Stromal cell of bone marrow (primary cell): ENCODE data around the gene ZNF296.

ENCODE experiments used
- DNase-seq: peaks from one replicate; pipeline ENCODE4 v3.0.0-alpha.2; 2012; ENCODE audit warnings: low read depth

The ZNF296 gene

GRCh38 chr19:45103156-45103507, 26.9 kb upstream of the ZNF296 start:
- no peak for DNase-seq

- DNase-seq = no peak
These were observed 26.2 kb upstream of the ZNF296 start for GRCh38 chr19:45102481-45102880.

- DNase-seq = no peak
These were observed 25.5 kb upstream of the ZNF296 start for GRCh38 chr19:45101806-45102205.

GRCh38 chr19:45100846-45101252, 24.6 kb upstream of the ZNF296 start:
- no peak for DNase-seq

- DNase-seq = no peak
These were observed 23.9 kb upstream of the ZNF296 start for GRCh38 chr19:45100201-45100600.

GRCh38 chr19:45099467-45100191, 23.4 kb upstream of the ZNF296 start:
- no peak for DNase-seq

GRCh38 chr19:45098521-45099466, 22.5 kb upstream of the ZNF296 start:
- no peak for DNase-seq

- DNase-seq = peak; percentile 94
These were observed 21.7 kb upstream of the ZNF296 start for GRCh38 chr19:45097776-45098520.

- DNase-seq = no peak
These were observed 21.1 kb upstream of the ZNF296 start for GRCh38 chr19:45097450-45097775.

- no peak for DNase-seq
These were observed 20.4 kb upstream of the ZNF296 start for GRCh38 chr19:45096700-45097099.

- DNase-seq = no peak
These were observed 19.5 kb upstream of the ZNF296 start for GRCh38 chr19:45095496-45096413.

GRCh38 chr19:45094707-45095106, 18.4 kb upstream of the ZNF296 start:
- no peak for DNase-seq

- DNase-seq = no peak
These were observed 17.9 kb upstream of the ZNF296 start for GRCh38 chr19:45094137-45094536.

GRCh38 chr19:45092747-45093678, 16.7 kb upstream of the ZNF296 start, which contains the start of gene PPP1R37:
PPP1R37 (plus strand) TSS chr19:45093179; CDS start chr19:45093326, 147 bp downstream.
- peak; percentile 94 for DNase-seq

GRCh38 chr19:45091031-45091923, 15.0 kb upstream of the ZNF296 start:
- DNase-seq = peak; percentile 97

- DNase-seq = no peak
These were observed 14.3 kb upstream of the ZNF296 start for GRCh38 chr19:45090606-45091005.

- DNase-seq = no peak
These were observed 13.8 kb upstream of the ZNF296 start for GRCh38 chr19:45090034-45090433.

GRCh38 chr19:45087531-45087930, 11.3 kb upstream of the ZNF296 start:
- DNase-seq = no peak

- no peak for DNase-seq
These were observed 10.2 kb upstream of the ZNF296 start for GRCh38 chr19:45086480-45086879.
